ENCODE measurements around the gene RASGRF2.

Gene RASGRF2

DNA sequence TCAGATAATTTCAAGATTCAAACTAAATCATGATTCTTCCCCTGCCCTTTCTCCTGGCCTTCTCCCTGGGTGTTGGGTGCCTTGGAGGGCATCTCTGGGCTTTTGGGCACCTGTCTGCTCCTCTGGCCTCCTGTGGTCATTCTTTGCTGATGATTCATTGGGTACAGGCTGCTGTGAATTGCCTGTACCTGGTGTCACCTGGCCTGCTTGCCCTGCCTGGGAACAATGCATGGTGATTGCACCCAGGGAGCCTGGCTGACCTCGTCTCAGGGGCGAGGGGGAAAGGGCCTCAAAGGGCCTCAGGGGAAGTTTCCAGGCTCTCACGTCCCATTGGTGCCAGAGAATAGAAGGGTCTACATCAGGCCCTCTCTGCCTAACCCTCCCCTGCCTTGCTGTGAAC is 252.9 kb downstream of the RASGRF2 start:
- no peak for DNase-seq
- in situ Hi-C loops (cut with MboI; ENCODE audit: low pct_unique_long_range_greater_than_20kb, low sequenced_read_pairs), result no loop called here

DNA sequence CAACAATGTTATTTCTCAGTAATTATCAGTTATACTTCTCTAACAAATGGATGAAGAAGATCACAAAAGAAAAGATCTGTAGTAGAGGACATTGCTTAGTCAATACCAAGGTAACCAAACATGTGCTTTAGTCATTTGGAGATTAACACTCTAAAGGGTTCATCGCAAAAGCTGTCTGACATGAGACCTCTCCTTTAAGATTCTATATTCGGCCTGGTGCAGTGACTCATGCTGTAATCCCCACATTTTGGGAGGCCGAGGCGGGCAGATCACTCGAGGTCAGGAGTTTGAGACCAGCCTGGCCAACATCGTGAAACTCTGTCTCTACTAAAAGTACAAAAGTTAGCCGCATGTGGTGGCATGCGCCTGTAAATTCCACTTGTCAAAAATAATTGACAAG is 254.7 kb downstream of the RASGRF2 start:
- in situ Hi-C loops (cut with MboI; ENCODE audit: low pct_unique_long_range_greater_than_20kb, low sequenced_read_pairs), result no loop called here
- no peak for DNase-seq

DNA sequence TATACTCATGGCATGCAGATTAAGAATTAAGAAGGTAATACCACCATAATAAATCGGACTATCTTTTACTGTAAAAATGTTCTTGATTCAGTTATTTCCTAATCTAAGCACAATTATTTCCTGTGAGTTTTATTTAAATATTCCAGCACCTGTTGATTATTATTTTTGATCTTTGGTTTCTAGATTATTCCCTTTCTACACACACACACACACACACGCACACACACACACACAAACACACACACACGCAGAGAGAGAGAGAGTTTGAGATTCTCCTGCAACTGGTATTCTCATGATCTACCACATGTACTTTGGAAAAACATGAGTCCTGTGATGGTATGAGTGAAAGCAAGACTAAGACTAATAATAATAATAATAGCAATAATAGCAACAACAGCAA is 256.0 kb downstream of the RASGRF2 start:
- DNase-seq, result no peak
- in situ Hi-C loops (cut with MboI; ENCODE audit: low pct_unique_long_range_greater_than_20kb, low sequenced_read_pairs), result no loop called here

DNA sequence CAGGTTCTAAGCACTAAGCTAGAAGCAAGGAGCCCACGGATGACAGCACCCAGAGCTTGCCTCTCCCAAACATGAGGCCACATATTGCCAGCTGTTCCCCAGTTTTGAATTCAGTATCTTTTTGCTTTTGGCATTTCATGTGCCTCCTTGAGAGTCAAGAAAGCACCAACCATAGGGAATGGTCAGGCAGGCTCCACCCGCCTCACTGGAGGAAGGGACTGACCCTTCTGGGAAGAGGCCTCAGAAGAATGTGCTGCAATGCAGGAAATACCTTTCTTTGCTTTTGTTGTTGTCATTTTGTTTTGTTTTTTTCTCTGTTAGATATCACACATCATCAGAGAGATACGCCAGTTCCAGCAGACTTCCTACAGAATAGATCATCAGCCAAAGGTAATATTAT is 259.2 kb downstream of the RASGRF2 start:
- in situ Hi-C loops (cut with MboI; ENCODE audit: low pct_unique_long_range_greater_than_20kb, low sequenced_read_pairs), result no loop called here

DNA sequence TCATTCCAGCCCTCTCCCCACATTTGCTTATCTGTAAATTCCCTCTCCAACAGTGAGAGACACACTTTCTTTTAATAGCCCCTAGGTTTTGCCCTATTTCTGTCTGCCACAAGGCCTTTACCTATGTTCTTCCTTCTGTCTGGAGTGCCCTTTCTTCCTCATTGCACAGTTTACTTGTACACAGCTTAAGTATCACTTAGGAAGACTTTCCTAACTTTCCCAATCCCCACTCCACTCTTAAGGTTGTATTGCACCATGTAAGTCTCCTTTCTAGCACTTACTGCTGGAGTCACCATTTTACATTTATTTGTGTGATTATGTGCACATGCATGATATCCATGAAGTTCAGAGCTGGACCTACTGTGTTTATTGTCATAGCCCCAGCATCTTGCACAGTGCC is 262.1 kb downstream of the RASGRF2 start:
- in situ Hi-C loops (cut with MboI; ENCODE audit: low pct_unique_long_range_greater_than_20kb, low sequenced_read_pairs), result no loop called here
- DNase-seq, result no peak

More for the DNA sequence above, 259.2 kb downstream of the RASGRF2 start:
- no peak for DNase-seq

DNA sequence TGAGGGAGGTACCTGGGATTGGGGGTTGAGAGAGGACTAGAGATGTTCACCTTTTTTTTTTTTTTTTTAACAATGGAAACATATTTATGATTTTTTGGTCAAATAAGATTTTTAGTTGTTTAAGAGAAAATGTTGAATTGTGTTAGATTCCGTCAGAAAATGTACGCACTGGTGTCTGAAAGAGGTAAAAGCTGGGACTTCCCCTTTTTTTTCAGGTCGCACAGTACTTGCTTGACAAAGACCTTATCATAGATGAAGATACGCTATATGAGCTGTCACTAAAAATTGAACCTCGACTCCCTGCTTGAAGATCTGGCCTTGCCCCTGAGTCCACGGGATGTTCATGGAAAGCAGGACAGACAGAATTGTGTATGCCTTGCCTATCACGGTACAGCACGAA is 265.3 kb downstream of the RASGRF2 start:
- peak; percentile 19 for DNase-seq
- in situ Hi-C loops (cut with MboI; ENCODE audit: low pct_unique_long_range_greater_than_20kb, low sequenced_read_pairs), result no loop called here

DNA sequence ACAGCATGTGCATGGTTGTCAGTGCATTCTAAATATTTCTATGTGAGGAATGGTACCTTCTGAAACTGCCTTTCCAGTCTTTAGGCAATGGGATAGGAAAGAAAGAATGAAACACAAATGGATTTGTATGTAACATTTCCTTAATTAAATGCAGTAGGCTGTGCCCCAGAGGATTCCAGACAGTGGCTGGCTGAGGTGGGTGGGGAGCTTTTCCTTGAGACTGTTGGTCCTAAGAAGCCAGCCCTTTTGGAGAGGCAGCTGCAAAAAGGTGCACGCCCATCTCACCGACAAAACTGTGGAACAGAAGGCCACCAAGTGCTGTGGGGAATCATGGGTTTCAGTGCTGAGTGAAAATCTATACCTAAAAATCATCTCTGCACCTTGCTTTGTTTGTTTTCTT is 266.1 kb downstream of the RASGRF2 start:
- no peak for DNase-seq
- in situ Hi-C loops (cut with MboI; ENCODE audit: low pct_unique_long_range_greater_than_20kb, low sequenced_read_pairs), result no loop called here

DNA sequence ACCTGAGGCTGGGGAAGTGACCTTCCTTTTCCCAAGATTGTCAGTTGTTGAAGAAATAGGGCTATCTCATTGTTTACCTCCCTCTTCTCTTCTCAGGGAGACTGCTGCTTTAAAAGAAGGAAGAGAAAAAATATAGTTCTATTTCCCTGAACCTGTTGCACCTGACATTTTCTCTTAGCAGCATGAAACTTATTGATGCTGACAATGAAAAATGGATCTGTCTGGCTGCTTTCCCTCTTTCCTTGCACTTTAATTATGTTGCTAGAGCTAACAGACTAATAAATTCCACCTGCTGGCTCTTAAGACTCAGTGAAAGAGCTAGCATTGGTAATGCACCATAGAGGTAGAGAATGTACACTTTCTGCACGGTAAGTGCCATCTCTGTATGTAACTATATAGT is 266.8 kb downstream of the RASGRF2 start:
- no peak for DNase-seq
- in situ Hi-C loops (cut with MboI; ENCODE audit: low pct_unique_long_range_greater_than_20kb, low sequenced_read_pairs), result no loop called here

DNA sequence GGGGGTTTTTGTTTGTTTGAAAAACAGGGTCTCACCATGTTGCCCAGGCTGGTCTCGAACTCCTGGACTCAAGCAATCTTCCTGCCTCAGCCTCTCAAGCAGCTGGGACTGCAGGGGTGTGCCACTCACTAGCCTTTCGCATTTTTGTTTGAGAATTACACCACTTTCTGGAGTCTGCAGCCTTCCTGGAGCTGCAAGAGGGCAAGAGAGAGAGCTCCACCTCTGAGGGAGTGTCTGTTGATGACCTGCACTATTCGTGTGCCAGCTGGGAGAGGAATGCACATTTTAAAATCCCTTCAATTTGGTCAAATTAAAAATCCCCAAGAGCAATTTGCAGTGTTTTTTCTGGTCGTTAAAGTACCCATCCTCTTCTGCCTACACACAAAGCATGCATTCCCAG is 267.9 kb downstream of the RASGRF2 start:
- in situ Hi-C loops (cut with MboI; ENCODE audit: low pct_unique_long_range_greater_than_20kb, low sequenced_read_pairs), result no loop called here
- no peak for DNase-seq

DNA sequence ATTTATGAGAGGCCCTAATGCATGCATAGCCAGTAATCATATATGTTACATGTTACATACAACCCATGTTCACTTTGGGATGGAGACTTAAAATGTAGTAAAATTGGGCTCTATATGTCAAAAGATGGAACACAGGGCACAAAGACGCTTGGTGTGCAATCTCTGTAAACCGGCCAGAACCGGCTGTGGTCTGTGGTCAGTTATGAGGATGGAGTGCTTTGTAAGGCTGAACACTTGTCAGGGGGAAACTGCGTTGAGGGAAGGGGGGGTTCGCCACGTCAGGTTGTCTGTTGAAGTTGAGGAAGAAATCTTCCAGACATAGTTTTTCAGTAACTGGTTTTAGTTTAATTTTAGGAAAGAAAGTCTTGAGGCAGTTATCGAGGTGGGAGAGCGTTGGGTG is 270.3 kb downstream of the RASGRF2 start:
- in situ Hi-C loops (cut with MboI; ENCODE audit: low pct_unique_long_range_greater_than_20kb, low sequenced_read_pairs), result no loop called here
- no peak for DNase-seq

DNA sequence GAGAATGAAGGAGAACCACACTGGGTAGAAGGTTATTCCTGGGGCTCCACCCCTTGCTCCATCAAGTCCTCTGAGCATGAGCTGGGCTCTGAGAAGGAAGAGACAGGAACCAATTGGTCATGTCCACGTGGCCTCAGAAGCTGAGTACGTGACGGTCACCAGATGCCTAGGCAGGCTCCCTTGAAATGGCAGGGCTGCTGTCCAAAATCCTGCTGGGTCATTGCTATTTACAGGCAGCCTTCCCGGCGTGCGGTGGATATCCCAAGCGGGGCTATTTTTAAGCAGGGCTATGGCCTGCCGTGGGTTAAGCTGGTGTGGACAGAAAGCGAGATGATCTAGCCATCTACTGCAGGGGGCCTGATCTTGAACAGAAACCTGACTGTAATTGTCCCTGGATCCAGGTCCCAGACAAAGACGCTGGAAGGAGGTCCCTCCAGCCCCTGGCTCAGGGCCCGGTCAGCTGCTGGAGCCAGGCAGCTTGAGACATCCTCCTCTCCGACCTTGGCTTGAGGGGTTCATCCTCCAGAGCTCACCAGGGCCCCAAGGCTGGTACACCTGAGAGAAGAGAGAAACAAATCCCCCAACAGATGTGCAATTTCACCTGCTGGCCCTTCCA is 272.4 kb downstream of the RASGRF2 start:
- no peak for DNase-seq

DNA sequence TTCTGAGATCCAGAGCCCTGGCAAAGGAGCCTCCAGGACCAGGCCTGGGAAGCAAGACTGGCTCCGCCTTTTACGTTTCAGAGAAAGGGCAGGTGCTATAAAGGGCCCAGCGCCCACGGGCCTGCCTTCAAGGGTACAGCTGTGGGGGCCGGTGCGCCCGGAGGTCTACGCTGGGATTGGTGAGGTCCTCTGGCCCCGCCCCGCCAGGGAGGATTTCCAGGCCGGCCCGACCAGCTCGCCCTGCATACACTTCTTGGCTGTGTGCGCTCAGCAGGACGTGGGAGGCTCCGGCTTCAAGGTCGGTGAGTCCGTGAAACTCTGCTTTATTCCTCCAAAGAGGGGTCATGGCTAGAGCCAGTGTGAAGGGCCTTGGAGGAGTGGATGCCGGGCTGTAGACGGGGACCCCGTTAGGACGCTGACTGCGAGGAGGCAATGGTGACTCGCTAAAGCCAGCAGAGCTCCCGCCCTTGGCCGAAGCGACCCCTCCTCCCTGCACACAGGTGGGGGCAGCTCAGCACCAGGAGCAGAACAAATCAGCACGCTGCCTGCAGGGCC is 273.0 kb downstream of the RASGRF2 start, which contains the start of gene CKMT2:
TSS of gene CKMT2 (plus strand) at position 243 of the 555 bp plus-strand sequence. CDS start 17,811 bp downstream, outside the sequence.
- no peak for DNase-seq
- in situ Hi-C loops (cut with MboI; ENCODE audit: low pct_unique_long_range_greater_than_20kb, low sequenced_read_pairs), result no loop called here

More for the DNA sequence above, 272.4 kb downstream of the RASGRF2 start:
- in situ Hi-C loops (cut with MboI; ENCODE audit: low pct_unique_long_range_greater_than_20kb, low sequenced_read_pairs), result no loop called here

DNA sequence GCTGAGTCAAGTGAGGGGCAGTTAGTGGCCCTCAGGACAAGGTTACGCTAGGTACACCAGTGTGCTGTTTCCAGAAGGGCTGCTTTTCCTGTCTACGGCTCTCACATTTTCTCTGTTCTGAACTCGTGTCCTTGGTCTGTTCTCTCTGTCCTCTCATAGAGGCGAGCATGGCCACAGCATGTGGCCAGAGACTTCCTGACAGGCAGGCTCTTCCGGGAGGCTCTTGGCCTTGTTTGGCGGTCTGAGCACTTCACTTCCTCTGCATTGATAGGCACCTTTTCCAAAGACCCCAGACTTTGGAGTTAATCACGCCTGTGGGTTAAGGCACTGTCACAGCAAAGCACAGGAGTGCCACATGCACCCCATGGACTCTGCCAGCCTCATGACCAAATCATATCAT is 274.1 kb downstream of the RASGRF2 start:
- in situ Hi-C loops (cut with MboI; ENCODE audit: low pct_unique_long_range_greater_than_20kb, low sequenced_read_pairs), result no loop called here
- DNase-seq, result no peak

DNA sequence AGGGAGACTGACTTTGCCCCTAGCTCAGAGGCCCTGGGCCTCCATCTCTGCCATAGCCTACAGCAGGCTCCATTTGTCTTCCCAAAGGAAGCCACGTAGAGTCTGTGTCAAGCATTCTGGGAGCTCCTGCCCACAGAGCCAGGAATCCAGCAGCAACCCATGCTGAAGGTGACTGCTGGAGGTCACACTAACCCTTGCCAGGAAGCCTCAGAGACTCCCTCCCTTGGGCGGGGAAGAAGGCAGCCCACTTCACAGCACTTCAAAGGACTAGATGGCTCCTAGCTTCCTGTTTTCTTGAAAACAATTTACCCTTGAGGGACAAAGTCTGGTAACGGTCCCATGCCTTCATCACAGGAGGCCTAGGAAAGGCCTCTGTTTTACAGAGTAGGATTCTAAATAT is 274.6 kb downstream of the RASGRF2 start:
- DNase-seq, result peak; percentile 14
- in situ Hi-C loops (cut with MboI; ENCODE audit: low pct_unique_long_range_greater_than_20kb, low sequenced_read_pairs), result no loop called here

DNA sequence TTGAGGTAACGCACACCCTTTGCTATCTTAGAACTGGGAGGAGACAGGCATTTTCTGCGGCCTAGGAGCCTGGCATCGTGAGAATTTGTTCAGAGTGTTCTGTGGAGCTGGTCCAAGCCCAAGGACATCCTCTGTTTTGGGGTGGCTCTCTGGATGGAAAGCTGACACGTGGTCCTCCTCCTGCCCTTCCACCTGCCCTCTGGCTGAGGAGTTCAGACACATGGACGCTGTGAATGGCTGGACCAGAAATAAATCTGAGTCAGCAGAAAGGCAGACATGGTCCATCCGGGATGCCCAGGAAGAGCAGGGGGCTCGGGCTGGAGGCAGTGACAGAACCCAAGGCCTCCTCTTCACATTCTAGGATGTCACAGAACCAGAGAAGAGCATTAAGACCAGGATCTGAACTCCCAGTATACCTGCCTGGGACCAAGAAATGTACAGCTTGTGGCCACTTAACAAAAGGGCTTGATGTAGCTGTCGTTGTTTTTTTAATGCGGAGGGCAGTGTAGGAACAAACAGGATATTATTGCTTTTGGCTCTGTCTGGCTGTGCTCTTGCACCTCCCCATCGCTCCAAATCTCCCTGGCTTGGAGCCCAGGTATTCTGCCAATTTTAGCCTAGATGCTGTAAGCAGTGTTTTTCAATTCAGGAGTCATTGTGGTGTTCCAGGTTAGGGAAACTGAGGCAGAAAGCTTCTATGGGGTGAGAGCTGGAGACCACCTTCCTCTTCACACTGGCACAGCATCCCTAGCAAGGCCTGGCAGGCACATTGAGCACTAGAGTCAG is 275.3 kb downstream of the RASGRF2 start:
- in situ Hi-C loops (cut with MboI; ENCODE audit: low pct_unique_long_range_greater_than_20kb, low sequenced_read_pairs), result no loop called here
- no peak for DNase-seq

DNA sequence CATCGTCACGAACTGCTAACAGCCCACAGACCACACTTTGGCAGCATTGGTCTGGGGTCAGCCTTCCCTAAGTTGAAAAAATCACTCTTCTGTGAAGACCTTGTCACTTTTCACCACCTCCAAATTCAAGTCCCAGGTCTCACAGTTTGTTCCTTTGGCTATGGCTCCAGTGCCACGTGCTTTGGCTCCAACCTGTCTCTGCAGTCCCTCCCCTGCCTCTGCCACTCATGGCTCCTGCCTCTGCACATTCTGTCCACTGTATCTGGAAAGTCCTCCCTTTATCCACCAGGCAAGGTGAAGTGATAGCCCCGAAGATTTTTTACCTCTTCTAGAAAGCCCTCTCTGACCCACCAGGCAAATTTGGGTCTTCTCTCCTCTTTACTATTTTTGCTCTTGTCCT is 278.3 kb downstream of the RASGRF2 start:
- no peak for DNase-seq
- in situ Hi-C loops (cut with MboI; ENCODE audit: low pct_unique_long_range_greater_than_20kb, low sequenced_read_pairs), result no loop called here

DNA sequence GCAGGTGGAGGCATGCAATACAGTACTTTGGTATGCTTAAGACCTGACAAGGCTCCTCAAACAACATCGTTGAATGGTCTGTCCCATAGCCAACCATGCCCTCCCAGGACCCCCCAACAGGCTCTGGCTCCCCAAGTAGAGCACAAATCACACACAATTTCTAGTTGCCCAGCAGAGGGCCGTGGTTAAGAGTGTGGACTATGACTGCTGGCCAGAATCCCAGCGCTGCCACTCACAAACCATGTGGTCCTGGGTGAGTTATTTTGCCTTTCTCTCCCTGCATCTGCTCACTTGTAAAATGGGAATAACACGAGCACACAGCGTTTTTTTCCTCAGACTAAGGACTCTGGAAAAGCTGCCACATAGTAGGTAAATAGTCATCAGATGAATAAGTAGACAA is 279.4 kb downstream of the RASGRF2 start:
- no peak for DNase-seq
- in situ Hi-C loops (cut with MboI; ENCODE audit: low pct_unique_long_range_greater_than_20kb, low sequenced_read_pairs), result no loop called here

DNA sequence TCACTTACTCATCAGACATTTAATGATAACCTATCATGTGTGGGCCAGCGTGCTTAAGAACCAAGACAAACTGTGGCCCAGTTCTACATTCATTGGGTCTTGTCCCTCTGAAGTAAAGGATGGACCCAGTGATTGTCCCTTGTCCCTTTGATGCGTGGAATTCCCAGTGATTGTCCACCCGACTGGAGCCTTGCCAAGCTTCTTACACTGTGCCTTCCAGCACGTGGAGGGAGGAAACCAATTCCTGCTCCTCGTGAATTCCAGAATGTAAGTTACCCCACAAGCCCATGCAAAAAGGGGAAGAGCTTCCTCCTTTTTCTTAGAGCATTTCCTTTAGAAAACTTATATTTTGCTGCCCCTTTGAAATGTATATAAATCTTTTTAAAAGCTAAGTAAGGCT is 280.8 kb downstream of the RASGRF2 start:
- in situ Hi-C loops (cut with MboI; ENCODE audit: low pct_unique_long_range_greater_than_20kb, low sequenced_read_pairs), result no loop called here
- DNase-seq, result no peak

DNA sequence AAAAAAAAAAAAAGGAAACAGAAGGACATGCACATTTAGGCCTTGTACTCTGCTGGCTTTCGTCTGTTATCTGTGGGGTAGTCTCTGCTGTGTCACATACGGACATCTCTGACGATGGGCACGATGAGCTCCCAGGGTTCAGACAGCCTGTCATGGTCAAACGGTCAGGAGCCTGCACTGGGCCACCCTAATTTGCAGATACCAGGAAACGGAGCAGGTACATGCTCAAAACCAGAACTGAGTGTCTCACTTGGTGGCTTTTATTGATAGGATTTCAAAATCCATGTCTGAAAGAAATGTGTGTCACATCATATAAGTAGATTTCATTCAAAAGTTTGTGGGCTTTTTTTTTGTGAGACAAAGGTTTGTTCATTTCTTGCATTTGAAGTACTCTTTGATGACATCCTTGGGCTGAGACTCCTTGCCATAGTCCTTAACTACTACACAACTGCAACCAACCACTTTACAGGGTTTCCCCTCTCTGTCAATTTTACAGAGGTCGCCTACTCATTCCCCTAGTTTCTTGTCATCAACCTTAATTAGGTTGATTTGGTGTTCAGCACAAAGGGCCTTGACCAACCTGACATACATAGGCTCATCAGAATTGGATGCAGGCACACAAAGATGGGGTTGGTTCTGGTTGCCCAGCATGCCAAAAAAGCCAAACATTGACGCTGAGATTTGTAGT is 281.9 kb downstream of the RASGRF2 start:
- no peak for DNase-seq

DNA sequence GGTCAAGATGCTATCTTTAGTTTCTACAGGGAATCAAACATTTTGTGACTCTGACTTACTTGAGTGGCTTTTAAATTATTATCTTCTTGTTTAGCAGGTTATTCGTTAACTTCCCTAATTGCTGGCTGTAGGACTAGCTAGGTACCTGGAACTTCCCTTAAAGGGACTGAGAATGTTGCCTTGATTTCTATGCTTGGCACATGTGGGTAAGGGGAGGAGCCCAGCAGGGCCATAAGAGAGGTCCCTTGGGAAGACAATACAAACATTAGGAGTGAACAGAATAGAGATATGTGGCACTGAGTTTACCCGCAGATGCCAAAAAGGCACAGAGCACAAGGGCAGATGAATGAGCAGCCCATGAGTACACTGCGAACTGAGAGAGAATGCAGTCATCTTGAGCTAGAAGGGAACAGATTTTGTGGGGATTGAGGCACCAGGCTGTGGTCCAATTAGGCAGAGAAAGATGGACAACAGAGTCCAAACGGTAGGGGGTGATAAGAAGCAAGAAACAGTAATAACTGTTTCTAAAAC is 282.8 kb downstream of the RASGRF2 start:
- in situ Hi-C loops (cut with MboI; ENCODE audit: low pct_unique_long_range_greater_than_20kb, low sequenced_read_pairs), result no loop called here
- DNase-seq, result no peak

More for the DNA sequence above, 281.9 kb downstream of the RASGRF2 start:
- in situ Hi-C loops (cut with MboI; ENCODE audit: low pct_unique_long_range_greater_than_20kb, low sequenced_read_pairs), result no loop called here
